ENCODE results near the gene C17orf67. TPM values are rescaled to one million over a fixed set of nuclear protein-coding genes. Genes with fewer than 3 reads are reported as not detected.

C17orf67 gene
- total RNA-seq, 3 donors from 2014 or later = 0.48 to 2.3 (median 2.0) TPM

DNA sequence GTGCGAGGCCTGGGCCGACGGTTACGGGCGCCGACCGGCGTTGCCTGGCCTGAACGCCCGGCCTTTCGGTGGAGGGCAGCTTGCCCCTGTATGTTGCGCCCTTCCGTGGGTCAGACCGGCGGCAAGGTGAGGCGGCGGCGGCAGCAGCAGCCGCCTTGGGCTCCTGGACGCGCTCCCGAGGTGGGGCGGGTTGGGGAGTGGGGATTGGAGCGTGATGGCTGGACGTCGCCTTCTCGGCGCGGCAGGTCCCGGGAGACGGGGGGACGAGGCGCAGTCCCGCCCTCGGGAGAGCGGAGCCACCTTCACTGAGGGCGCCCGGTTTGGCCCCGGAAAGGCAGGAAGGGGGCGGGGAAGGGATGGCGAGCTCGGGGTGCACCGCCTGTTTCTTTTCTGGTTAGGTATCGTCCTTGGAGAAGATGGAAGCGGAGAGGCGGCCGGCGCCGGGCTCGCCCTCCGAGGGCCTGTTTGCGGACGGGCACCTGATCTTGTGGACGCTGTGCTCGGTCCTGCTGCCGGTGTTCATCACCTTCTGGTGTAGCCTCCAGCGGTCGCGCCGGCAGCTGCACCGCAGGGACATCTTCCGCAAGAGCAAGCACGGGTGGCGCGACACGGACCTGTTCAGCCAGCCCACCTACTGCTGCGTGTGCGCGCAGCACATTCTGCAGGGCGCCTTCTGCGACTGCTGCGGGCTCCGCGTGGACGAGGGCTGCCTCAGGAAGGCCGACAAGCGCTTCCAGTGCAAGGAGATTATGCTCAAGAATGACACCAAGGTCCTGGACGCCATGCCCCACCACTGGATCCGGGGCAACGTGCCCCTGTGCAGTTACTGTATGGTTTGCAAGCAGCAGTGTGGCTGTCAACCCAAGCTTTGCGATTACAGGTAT, 902 bp upstream of the C17orf67 start:
- H3K4me3 ChIP-seq = peak overlapping the region; percentile 61 to 94 (median 91)
- TF ChIP-seq POLR2A (IDR thresholded peaks at IDR 0.05) (no peak), POLR2AphosphoS5 (IDR thresholded peaks at IDR 0.05) (peak in 1 of 3 donors; percentile 2)
- TF ChIP-seq, protein P1, sequence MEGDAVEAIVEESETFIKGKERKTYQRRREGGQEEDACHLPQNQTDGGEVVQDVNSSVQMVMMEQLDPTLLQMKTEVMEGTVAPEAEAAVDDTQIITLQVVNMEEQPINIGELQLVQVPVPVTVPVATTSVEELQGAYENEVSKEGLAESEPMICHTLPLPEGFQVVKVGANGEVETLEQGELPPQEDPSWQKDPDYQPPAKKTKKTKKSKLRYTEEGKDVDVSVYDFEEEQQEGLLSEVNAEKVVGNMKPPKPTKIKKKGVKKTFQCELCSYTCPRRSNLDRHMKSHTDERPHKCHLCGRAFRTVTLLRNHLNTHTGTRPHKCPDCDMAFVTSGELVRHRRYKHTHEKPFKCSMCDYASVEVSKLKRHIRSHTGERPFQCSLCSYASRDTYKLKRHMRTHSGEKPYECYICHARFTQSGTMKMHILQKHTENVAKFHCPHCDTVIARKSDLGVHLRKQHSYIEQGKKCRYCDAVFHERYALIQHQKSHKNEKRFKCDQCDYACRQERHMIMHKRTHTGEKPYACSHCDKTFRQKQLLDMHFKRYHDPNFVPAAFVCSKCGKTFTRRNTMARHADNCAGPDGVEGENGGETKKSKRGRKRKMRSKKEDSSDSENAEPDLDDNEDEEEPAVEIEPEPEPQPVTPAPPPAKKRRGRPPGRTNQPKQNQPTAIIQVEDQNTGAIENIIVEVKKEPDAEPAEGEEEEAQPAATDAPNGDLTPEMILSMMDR (IDR thresholded peaks at IDR 0.05) = no peak
- intact Hi-C loops (cut with DNase I; ENCODE audit: low total_unique reads) = no loop called here
- no peaks in the 10 kb centered on the region for H3K9me3 ChIP-seq
- no peaks in the 10 kb centered on the region for H3K36me3 ChIP-seq
- H3K4me1 ChIP-seq = peaks cover 0 to 8% of the 10 kb centered on the region in 2 donors
- DNase-seq (ENCODE audit: low spot score in 2 of 2) = peak in 1 of 2 donors; percentile 48
- H3K27ac ChIP-seq = peak overlapping the region; percentile 83
- H3K27me3 ChIP-seq = no peaks in the 10 kb centered on the region

DNA sequence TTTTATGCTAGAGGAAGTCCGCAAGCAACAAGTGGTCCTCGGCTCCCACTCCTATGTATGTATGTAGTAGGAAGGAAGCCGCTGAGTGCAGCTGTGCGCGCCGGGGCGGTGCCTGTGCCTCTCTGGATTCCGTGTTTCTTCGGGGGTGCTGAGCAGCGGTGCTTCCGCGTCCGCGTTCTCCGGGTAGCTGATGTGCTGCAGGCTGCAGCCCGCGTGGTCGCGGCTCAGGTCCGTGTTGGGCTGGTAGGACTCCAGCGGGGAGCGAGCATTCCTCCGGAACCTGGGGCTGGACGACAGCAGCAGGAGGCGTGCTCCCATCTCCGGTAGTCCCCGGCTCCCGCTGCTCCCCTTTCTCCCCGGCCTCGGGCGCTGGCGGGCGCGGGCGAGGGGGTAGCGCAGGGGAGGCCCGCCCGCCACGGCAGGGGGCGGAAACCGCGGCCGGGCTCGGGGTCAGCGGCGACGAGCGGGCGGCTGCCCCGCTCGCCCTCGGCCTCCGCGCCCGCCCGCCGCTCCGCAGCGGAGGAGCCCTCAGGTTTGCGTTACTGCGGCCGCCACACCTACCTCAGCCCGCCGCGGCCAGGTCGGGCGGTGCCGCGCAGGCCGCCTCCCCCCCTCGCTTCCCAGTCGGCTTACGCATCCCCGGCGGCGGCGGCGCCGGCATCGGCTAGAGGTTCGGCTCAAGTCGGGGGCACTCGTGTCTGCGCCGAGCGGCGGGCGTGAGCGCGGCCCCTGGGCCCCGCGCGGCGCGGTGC, 487 bp downstream of the C17orf67 start:
- Histone ChIP-seq H3K4me1 (peaks cover 0 to 8% of the 10 kb centered on the region in 2 donors), H3K4me3 (peak overlapping the region; percentile 61 to 94 (median 91)), H3K27ac (peak overlapping the region; percentile 83), H3K9me3 (no peaks in the 10 kb centered on the region), H3K36me3 (no peaks in the 10 kb centered on the region), H3K27me3 (no peaks in the 10 kb centered on the region)
- TF ChIP-seq POLR2A (IDR thresholded peaks at IDR 0.05) (no peak), POLR2AphosphoS5 (IDR thresholded peaks at IDR 0.05) (no peak)
- TF ChIP-seq, protein P1 (IDR thresholded peaks at IDR 0.05) = no peak
- no peak for DNase-seq (ENCODE audit: low spot score in 2 of 2)
- intact Hi-C loops (cut with DNase I; ENCODE audit: low total_unique reads) = no loop called here

DNA sequence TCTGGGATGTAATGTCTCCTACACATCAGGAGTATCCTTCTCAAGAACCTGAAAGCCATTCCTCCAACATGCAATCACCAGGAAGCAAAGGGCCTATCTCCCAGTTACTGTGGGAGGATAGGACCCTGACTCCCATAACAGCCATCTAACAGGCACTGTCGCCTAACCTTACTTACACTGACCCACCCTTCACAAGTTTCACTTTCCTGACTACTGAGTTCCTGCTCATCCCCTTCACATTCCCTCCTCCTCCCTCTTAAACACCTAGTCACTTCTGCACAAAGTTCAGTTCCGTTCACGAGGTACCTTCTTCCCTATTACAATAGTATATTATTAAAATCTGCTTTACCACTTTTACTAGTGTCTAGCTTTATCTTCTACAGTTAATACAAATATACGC, 1.3 kb downstream of the C17orf67 start:
- Histone ChIP-seq H3K9me3 (no peaks in the 10 kb centered on the region), H3K4me3 (peak overlapping the region in 2 of 3 donors; percentile 91 to 94), H3K27ac (no peak overlapping the region), H3K36me3 (no peaks in the 10 kb centered on the region), H3K27me3 (no peaks in the 10 kb centered on the region), H3K4me1 (peaks cover 0 to 8% of the 10 kb centered on the region in 2 donors)
- intact Hi-C loops (cut with DNase I; ENCODE audit: low total_unique reads) = no loop called here
- TF ChIP-seq POLR2A (IDR thresholded peaks at IDR 0.05) (no peak), POLR2AphosphoS5 (IDR thresholded peaks at IDR 0.05) (no peak)
- TF ChIP-seq, protein P1 (IDR thresholded peaks at IDR 0.05) = no peak
- DNase-seq (ENCODE audit: low spot score in 2 of 2) = no peak

DNA sequence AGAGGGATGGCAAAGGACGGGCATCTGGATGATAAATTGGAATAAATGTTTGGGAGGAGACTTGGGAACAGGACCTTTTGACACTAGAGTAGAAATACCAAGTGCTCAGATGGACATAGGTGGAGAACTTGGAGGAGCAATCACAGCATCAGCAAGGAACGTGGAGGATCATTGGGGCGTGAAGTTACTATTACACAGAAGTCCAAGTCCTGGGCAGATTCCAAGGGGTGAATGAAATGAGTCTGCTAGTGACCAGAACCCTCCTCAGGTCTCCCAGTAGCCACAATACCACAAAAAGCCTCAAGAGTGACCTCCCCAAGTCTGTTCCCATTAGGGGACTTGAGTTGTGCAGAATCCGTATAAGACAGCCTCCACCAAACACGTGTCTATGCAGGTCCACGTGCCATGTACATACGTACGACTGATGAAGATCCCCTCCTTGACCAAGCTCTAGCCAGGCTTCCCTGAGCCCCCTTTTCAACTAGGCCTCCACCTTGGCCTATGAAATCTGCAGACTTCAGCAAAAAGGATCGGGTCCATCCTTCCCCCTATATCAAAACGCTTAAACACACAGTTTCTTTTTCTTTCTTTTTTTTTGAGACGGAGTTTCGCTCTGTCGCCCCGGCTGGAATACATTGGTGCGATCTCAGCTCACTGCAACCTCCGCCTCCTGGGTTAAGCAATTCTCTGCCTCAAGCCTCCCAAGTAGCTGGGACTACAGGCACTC, 2.2 kb downstream of the C17orf67 start:
- H3K27me3 ChIP-seq = no peaks in the 10 kb centered on the region
- H3K4me3 ChIP-seq = no peak overlapping the region
- H3K27ac ChIP-seq = no peak overlapping the region
- TF ChIP-seq, protein P1 (IDR thresholded peaks at IDR 0.05) = no peak
- TF ChIP-seq POLR2A (IDR thresholded peaks at IDR 0.05) (no peak), POLR2AphosphoS5 (IDR thresholded peaks at IDR 0.05) (no peak)
- intact Hi-C loops (cut with DNase I; ENCODE audit: low total_unique reads) = no loop called here
- no peak for DNase-seq (ENCODE audit: low spot score in 2 of 2)
- no peaks in the 10 kb centered on the region for H3K9me3 ChIP-seq
- H3K36me3 ChIP-seq = no peaks in the 10 kb centered on the region
- H3K4me1 ChIP-seq = peaks cover 0 to 8% of the 10 kb centered on the region in 2 donors
